Karpas-422 (cell line): Measurements from ENCODE around the gene NETO1. TPM values are rescaled to one million over a fixed set of nuclear protein-coding genes. Genes with fewer than 3 reads are reported as not detected.

ENCODE experiments used
- DNase-seq: peaks from one replicate; pipeline ENCODE4 v3.0.0-alpha.2; 2015
- H2AFZ ChIP-seq: fragments of 200-600 bp; sonication (generic); 2 replicates; pipeline ENCODE4 v1.6.1; 2014; ENCODE audit warnings: antibody characterized with exemption, low read length, mixed read lengths
- H3K27ac ChIP-seq: fragments of 200-600 bp; sonication (generic); 2 replicates; pipeline ENCODE4 v1.5.1; 2014; ENCODE audit warnings: mild to moderate bottlenecking, low read length, moderate library complexity
- H3K27me3 ChIP-seq: fragments of 200-600 bp; sonication (generic); 2 replicates; pipeline ENCODE4 v1.6.1; 2014; ENCODE audit warnings: low read length, mixed read lengths
- H3K36me3 ChIP-seq: fragments of 200-600 bp; sonication (generic); 2 replicates; pipeline ENCODE4 v1.6.1; 2014; ENCODE audit warnings: low read length, mixed read lengths; ENCODE audit not compliant: insufficient read depth
- H3K4me1 ChIP-seq: fragments of 200-600 bp; sonication (generic); 2 replicates; pipeline ENCODE4 v1.6.1; 2014; ENCODE audit warnings: mild to moderate bottlenecking, low read length, mixed read lengths
- H3K4me2 ChIP-seq: fragments of 200-600 bp; sonication (generic); 2 replicates; pipeline ENCODE4 v1.6.1; 2014; ENCODE audit warnings: low read length, low read depth, mild to moderate bottlenecking; ENCODE audit not compliant: poor library complexity, severe bottlenecking
- H3K4me3 ChIP-seq: fragments of 200-600 bp; sonication (generic); 2 replicates; pipeline ENCODE4 v1.5.1; 2014; ENCODE audit warnings: mild to moderate bottlenecking, antibody characterized with exemption, low read length, mixed read lengths
- H3K79me2 ChIP-seq: fragments of 200-600 bp; sonication (generic); 2 replicates; pipeline ENCODE4 v1.6.1; 2014; ENCODE audit warnings: mild to moderate bottlenecking, low read length, mixed read lengths
- H3K9ac ChIP-seq: fragments of 200-600 bp; sonication (generic); 2 replicates; pipeline ENCODE4 v1.6.0; 2014; ENCODE audit warnings: low read length
- H3K9me2 ChIP-seq: fragments of 200-600 bp; sonication (generic), shearing (Covaris generic); replicated peaks from 2 replicates; pipeline ENCODE4 v1.6.0; 2014; ENCODE audit warnings: mild to moderate bottlenecking, low read length, moderate library complexity; ENCODE audit not compliant: insufficient read depth
- H3K9me3 ChIP-seq: fragments of 300-700, 200-600 bp; sonication (generic); 2 replicates; pipeline ENCODE4 v1.6.1; 2014; ENCODE audit warnings: low read length, mixed read lengths
- H4K20me1 ChIP-seq: fragments of 200-600 bp; sonication (generic); 2 replicates; pipeline ENCODE4 v1.6.1; 2014; ENCODE audit warnings: mild to moderate bottlenecking, antibody characterized with exemption, low read length, low read depth; ENCODE audit not compliant: insufficient read depth
- small RNA-seq: library from RNA; depleted of rRNA; stranded (forward); fragments of <200 nt; gene quantifications from one replicate; pipeline ENCODE3, GENCODE V24; 2014
- total RNA-seq: library from RNA; depleted of rRNA; stranded (reverse); fragments of >200 nt; shearing (Covaris generic); gene quantifications from 2 replicates; pipeline ENCODE4 v1.2.3, GENCODE V29; 2014; ENCODE audit warnings: low replicate concordance

Gene NETO1
- total RNA-seq, 1 experiment from 2014 or later, result not detected

GRCh38 chr18:72697706-72698105, 170.1 kb downstream of the NETO1 start:
- Histone ChIP-seq H4K20me1 (no peaks in the 10 kb centered on the region), H2AFZ (no peak overlapping the region), H3K36me3 (no peaks in the 10 kb centered on the region), H3K4me2 (no peak overlapping the region), H3K27ac (no peak overlapping the region), H3K4me1 (no peaks in the 10 kb centered on the region), H3K79me2 (no peaks in the 10 kb centered on the region), H3K27me3 (no peaks in the 10 kb centered on the region), H3K9me3 (peaks cover 19% of the 10 kb centered on the region), H3K9ac (no peak overlapping the region), H3K4me3 (no peak overlapping the region), H3K9me2 (no peaks in the 10 kb centered on the region)
- DNase-seq, result no peak

GRCh38 chr18:72692595-72692994, 175.2 kb downstream of the NETO1 start:
- Histone ChIP-seq H3K79me2 (no peaks in the 10 kb centered on the region), H4K20me1 (no peaks in the 10 kb centered on the region), H3K4me1 (no peaks in the 10 kb centered on the region), H3K9me3 (peaks cover 28% of the 10 kb centered on the region), H3K9ac (no peak overlapping the region), H2AFZ (no peak overlapping the region), H3K4me2 (no peak overlapping the region), H3K9me2 (no peaks in the 10 kb centered on the region), H3K27ac (no peak overlapping the region), H3K4me3 (no peak overlapping the region), H3K36me3 (no peaks in the 10 kb centered on the region), H3K27me3 (no peaks in the 10 kb centered on the region; the same call in 1 of the 2 replicates)
- DNase-seq, result no peak

Small RNAs within 50 kb of the gene (small RNA-seq; reads per million reads assigned to genes)
- gene MIR548AV (not detected), gene RNA5SP460 (1.4 reads per million, percentile 41 among the genes with 10 or more reads in this experiment)
